K562 (cell line): ENCODE data around the gene TMEM141. TPM values are rescaled to one million over a fixed set of nuclear protein-coding genes. Genes with fewer than 3 reads are reported as not detected.
A peak's percentile ranks its signal among the peaks of the same experiment; 100 is the strongest.

ENCODE experiments used
- CBX1 ChIP-seq: sonication (generic); IDR thresholded peaks from 2 replicates; pipeline ENCODE4 v1.6.1; 2016; ENCODE audit warnings: antibody characterized with exemption, low read depth, mild to moderate bottlenecking
- CBX2 ChIP-seq: fragments of 200-600 bp; sonication (generic); IDR thresholded peaks from one replicate; pipeline ENCODE4 v1.6.1; 2012; ENCODE audit warnings: mild to moderate bottlenecking, low read length, inconsistent platforms; ENCODE audit not compliant: insufficient read depth, poor library complexity, severe bottlenecking
- HCFC1 ChIP-seq: IDR thresholded peaks from 2 replicates; pipeline ENCODE4 v1.6.1; 2012; ENCODE audit warnings: low read depth, low read length, improper control_type of control experiment
- KLF13 ChIP-seq: fragments of 450-650 bp; IDR thresholded peaks from 2 replicates; pipeline ENCODE4 v1.6.1; 2016; ENCODE audit warnings: missing genetic modification characterization, low read depth, mild to moderate bottlenecking, missing compliant biosample characterization, moderate library complexity, borderline replicate concordance
- MGA ChIP-seq: fragments of 450-650 bp; IDR thresholded peaks from 2 replicates; pipeline ENCODE4 v1.6.1; 2016; ENCODE audit warnings: mild to moderate bottlenecking, moderate library complexity
- SMARCB1 ChIP-seq: IDR thresholded peaks from 2 replicates; pipeline ENCODE4 v1.6.1; 2011; ENCODE audit warnings: improper control_type of control experiment, low read depth; ENCODE audit not compliant: insufficient read length
- ZMIZ1 ChIP-seq, 2 experiments: fragments of 150-350 bp in 1 of 2; IDR thresholded peaks; 2 replicates each; pipeline ENCODE4 v1.6.1; 2012 to 2016; ENCODE audit warnings: low read depth in 2 of 2, low read length in 2 of 2, mild to moderate bottlenecking in 1 of 2, moderate library complexity in 1 of 2
- polyA plus RNA-seq, 8 experiments: library from polyadenylated mRNA; depleted of rRNA in 4 of 8; stranded (reverse) in 5 of 8; unstranded in 3 of 8; fragments of >200 nt; fragmentation: Nextera tagmentation in 2 of 8; fragmentation: Illumina TruSeq in 1 of 8; extraction: Ambion mirVana in 2 of 8; extraction: Trizol in 1 of 8; gene quantifications; 2 replicates each; pipeline versions ENCODE4 v1.2.1 to v1.2.3, GENCODE V29; 2011 to 2014; ENCODE audit warnings: inconsistent platforms in 1 of 8, missing spikeins in 1 of 8
- total RNA-seq, 7 experiments: library from RNA; depleted of rRNA in 6 of 7; stranded (reverse); fragments of >200 nt in 6 of 7; fragmentation: Illumina TruSeq in 2 of 7; extraction: Trizol in 2 of 7; gene quantifications; 2 replicates each; pipeline versions ENCODE4 v1.2.1 to v1.2.3, GENCODE V29; 2011 to 2021; ENCODE audit warnings: low replicate concordance in 1 of 7
- TF ChIP-seq, protein P1 (sequence below), 2 experiments: fragments of 200-800 bp in 1 of 2; sonication (Bioruptor generic) in 1 of 2; sonication (generic) in 1 of 2; formaldehyde crosslinking in 1 of 2; IDR thresholded peaks in 1 of 2; conservative IDR thresholded peaks in 1 of 2; 2 replicates each; pipeline versions ENCODE4 v1.5.0 to v1.6.1; 2016 to 2020; ENCODE audit warnings: missing compliant biosample characterization in 1 of 2, missing genetic modification characterization in 1 of 2, missing genetic modification reagents in 1 of 2

TMEM141 gene
- total and polyA plus RNA-seq, 9 of the 15 experiments (the other 6 are each of a cell fraction or from before 2014, with no cell fraction given): 21.5 to 123 (median 74.8) TPM

DNA sequence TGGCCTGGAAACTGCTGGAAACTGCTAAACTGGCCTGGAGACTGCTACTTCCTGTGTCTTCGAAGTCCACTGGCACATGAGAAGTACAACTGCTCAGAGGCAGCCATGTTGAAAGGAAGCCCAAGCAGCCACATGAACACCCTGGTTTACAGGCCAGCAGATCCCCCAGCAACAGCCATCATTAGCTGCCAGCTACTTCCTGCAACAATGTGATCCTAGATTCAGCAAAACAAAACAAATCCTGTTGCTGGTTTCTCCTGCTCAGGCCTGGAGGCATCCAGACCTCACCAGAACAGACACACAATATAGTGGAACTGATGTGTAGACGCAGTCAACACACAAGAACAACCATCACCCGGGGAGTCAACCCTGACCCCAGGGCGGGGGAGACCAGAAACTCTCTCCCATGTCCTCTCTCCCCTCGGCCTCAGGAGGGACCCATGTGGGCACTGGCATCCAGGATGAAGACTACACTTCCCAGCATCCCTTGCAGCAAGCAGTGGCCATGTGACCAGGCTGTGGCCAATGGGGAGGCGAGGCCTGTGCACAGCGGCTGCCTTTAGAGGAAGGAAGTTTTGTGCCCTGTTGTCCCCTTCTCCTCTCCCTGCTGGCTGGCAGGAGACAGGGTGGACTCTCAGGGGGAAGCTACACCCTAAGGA, 17.6 kb upstream of the TMEM141 start (continued):
- TF ChIP-seq ZMIZ1 (IDR thresholded peaks at IDR 0.05; ENCODE audit: low read depth in 2 of 2, low read length in 2 of 2): no peak
- peak; percentile 71; the same call in 1 of the 2 replicates for TF ChIP-seq CBX1
- TF ChIP-seq HCFC1: peak; percentile 88
- TF ChIP-seq SMARCB1: no peak
- TF ChIP-seq KLF13 (tag): no peak
- TF ChIP-seq MGA: peak; percentile 2; the same call in 1 of the 2 replicates
- TF ChIP-seq, protein P1, sequence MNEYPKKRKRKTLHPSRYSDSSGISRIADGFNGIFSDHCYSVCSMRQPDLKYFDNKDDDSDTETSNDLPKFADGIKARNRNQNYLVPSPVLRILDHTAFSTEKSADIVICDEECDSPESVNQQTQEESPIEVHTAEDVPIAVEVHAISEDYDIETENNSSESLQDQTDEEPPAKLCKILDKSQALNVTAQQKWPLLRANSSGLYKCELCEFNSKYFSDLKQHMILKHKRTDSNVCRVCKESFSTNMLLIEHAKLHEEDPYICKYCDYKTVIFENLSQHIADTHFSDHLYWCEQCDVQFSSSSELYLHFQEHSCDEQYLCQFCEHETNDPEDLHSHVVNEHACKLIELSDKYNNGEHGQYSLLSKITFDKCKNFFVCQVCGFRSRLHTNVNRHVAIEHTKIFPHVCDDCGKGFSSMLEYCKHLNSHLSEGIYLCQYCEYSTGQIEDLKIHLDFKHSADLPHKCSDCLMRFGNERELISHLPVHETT (CRISPR knock-in tag; conservative IDR thresholded peaks at IDR 0.05 in 1 of 2, IDR thresholded peaks at IDR 0.05 in 1 of 2): no peak
- no peak for TF ChIP-seq CBX2
